HG02623 (cell line): ENCODE results near the gene RNF31.
"Not testable (repeated sequence)": the region's sequence is repeated elsewhere in the genome, so short reads cannot be mapped to it uniquely, and the experiment has no call there.

Source experiments
- ATAC-seq: cut with Tn5 transposase; IDR thresholded peaks from one replicate; pipeline ENCODE4 v1.9.1; 2021; ENCODE audit warnings: moderate library complexity; ENCODE audit not compliant: unreplicated experiment

The RNF31 gene

GRCh38 chr14:24197056-24197450 is 49.8 kb downstream of the RNF31 start:
- ATAC-seq, result no peak

- no peak for ATAC-seq
Measured at GRCh38 chr14:24198814-24199524, 51.7 kb downstream of the RNF31 start.

- not testable (repeated sequence) for ATAC-seq
Measured at GRCh38 chr14:24202538-24202937, 55.2 kb downstream of the RNF31 start.

GRCh38 chr14:24203249-24203886 is 56.1 kb downstream of the RNF31 start:
- ATAC-seq, result not testable (repeated sequence)

GRCh38 chr14:24204163-24205146 is 57.2 kb downstream of the RNF31 start:
- ATAC-seq, result no peak

- no peak for ATAC-seq
Measured at GRCh38 chr14:24206260-24207103, 59.2 kb downstream of the RNF31 start.

- ATAC-seq, result no peak
Measured at GRCh38 chr14:24207104-24207551, 59.8 kb downstream of the RNF31 start.

GRCh38 chr14:24207625-24208024 is 60.3 kb downstream of the RNF31 start:
- ATAC-seq, result no peak
